Fibroblast of skin of left quadriceps (primary cell): ENCODE measurements around the gene KAT2B.

Experiments used
- DNase-seq, 2 experiments: peaks; one replicate each; pipeline ENCODE4 v3.0.0-alpha.2; 2013; ENCODE audit warnings: low read depth in 2 of 2

Gene KAT2B

GRCh38 chr3:20142517-20142916 is 102.3 kb downstream of the KAT2B start:
- DNase-seq: no peak

GRCh38 chr3:20143519-20143918 is 103.3 kb downstream of the KAT2B start:
- DNase-seq: no peak

- no peak for DNase-seq
Measured at GRCh38 chr3:20145874-20146273, 105.6 kb downstream of the KAT2B start.

- DNase-seq: no peak
Measured at GRCh38 chr3:20146301-20146700, 106.1 kb downstream of the KAT2B start.

- no peak for DNase-seq
Measured at GRCh38 chr3:20147361-20147760, 107.1 kb downstream of the KAT2B start.

DNA sequence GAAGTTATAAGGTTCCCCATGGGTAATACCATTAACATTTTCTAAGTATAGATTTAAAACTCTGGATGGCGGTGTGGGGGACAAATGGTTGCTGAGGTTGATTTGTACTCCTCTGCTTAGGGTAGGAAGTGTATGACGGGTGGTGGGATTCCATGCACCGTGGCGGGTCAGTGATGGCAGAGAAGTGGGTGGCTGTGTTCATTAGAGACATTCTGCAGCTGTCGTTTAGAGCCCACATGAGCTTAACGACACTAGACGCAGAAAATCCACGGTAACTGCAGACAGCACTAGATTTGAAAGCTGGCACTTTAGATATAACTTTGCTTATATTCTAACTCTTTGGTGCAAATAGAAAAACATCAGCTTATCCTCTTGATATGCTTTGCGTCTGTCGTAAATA is 108.2 kb downstream of the KAT2B start:
- DNase-seq: no peak

DNA sequence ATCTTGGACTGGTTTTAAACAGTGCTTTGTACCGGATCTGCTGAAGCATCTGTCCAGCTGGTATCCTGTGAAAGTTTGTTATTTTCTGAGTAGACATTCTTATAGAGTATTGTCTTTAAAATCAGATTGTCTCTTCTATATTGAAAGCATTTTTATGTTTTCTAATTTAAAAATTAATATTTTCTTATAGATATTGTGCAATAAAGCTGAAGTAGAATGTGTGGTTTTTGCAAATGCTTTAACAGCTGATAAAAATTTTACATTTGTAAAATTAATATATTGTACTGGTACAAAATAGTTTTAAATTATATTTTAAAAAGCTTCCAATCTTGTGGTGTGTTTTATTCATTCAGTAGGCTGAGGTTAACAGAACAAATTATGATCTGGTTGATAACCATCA is 113.8 kb downstream of the KAT2B start:
- no peak for DNase-seq

DNA sequence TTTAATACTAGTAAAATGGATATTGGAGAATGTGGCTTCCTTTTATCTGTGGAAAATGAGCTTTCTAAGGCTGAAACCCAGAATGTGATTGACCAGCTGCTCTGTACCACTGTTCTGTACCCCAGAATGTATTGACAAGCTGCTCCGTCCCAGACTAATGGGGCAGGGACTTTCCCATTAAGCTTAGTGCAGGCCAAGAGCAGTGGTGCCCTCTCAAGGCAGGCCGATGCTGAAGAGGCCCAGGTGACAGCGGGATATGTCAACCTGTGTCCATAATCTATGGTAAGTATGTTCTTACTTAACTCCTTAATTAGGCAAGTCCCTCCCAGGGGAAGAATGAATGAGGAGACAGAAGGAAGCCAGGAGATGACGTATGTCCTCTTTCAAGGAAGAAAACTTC is 114.7 kb downstream of the KAT2B start:
- DNase-seq: no peak

- no peak for DNase-seq
Measured at GRCh38 chr3:20160230-20160629, 120.0 kb downstream of the KAT2B start.

DNA sequence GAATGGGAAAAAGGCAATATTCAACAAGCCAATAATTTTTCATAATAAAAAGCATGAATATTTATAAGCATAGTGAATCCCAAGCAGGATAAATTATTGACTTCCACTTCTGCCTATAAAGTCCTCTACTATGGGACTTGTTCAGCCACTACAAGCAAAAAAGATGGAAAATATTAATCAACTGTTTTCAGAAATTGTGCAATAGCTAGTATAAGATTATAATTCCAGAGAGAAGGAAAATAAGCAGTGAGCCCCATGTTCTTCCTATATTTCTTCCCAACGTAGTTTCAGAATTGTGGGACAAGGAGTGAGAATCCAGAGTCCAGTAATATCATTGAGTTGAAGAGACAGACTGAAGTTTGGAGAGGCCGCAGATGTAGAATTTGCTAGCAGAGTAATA is 121.5 kb downstream of the KAT2B start:
- no peak for DNase-seq

GRCh38 chr3:20173844-20174410 is 133.7 kb downstream of the KAT2B start:
- no peak for DNase-seq

DNA sequence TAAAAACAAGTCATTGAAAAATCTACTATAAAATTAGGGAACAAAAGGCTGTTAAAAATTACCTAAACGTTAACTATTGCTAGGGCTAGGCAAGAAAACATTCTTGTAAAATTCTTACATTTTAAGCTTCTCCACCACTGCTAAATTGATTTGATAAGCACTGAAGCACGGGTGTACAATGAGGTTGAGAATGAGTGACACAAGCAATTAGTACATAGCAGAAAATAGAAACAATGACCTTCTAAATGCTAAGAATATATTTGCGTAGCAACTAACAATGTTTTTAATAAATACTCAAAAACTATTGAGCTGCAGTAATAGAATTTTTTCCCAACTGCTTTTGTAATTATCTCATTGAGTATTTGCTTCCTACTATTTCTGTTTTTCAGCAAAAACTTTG is 141.0 kb downstream of the KAT2B start:
- DNase-seq: no peak

DNA sequence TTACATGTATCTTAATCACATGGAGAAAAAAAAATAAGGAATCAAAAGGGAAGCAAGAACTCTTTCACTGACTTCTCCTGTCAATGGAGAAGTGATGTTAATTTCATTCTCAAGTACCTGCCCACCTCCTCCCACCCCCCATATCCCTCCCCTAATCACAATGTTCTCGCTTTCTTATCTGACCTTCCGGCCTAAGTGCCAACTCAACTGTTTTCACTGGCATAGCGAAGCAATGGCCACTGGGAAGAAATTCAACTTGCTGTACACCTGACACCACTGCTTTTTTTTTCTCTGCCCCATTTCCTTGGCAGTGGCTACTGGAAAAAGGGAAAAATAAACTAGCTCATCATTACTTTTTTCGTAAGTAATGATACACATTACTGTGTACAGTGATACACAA is 142.0 kb downstream of the KAT2B start:
- DNase-seq: no peak

DNA sequence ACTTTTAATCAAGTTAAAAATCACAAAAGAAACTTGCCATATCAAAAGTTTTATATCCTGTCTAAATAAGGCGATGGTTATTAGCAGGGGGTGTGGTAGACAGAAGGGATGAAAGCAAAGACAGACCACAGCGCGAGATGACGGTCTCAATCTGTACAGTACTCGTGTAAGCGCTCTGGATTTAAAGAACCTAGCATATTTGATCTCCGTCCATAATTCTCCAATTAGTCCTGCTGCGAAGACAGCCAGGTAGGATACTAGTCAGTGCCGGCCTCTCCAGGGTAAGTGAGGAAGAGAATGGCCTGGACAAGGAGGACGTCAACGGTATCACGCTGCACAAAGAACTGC is 145.1 kb downstream of the KAT2B start:
- no peak for DNase-seq

DNA sequence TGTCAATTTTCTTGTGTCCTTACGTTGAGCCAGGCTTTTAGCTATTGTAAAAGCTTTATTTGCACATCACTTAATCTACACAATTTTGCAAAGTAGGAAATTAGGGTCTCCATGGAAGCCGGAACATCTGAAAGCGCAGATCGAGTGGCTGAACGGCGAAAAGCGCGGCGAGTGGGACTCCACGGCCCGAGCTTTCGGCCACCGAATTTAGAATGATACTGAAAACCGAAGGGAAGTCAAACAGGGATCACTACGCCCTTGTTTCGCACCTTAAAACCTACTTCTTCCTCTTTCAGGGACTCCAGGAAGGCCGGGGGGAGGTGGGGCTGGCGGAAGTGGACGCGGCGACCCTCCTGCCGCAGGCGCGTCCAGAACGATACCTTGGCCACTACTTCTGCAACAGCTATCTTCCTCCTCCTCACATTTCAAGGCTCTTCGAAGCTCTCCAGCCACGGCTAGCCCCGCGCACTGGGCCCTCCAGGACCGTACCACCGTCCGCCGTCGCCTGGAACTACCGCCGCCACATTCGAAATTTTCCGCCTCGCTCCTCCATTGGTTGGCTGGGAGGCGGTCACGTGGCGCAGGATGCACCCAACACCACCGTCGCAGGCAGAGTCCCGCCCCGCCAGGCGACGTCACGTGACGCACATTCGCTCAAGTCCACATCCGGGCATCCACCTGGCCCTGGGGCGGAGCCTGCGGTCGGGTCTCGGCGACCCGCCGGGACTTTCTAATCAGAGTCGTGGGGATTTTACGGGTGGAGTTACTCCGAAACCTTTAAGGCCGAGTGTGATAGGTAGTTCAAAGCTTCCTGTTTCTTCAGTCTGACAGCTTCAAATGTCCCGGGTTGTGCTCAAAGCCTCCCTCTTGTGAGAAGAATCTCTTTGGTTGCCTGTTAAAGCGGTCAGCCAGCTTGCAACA is 145.7 kb downstream of the KAT2B start, which contains the start of gene SGO1:
Gene SGO1 (minus strand): TSS at position 528 of the 921 bp plus-strand sequence. CDS start 2,179 bp downstream, outside the sequence.
- DNase-seq: peak; percentile 94

DNA sequence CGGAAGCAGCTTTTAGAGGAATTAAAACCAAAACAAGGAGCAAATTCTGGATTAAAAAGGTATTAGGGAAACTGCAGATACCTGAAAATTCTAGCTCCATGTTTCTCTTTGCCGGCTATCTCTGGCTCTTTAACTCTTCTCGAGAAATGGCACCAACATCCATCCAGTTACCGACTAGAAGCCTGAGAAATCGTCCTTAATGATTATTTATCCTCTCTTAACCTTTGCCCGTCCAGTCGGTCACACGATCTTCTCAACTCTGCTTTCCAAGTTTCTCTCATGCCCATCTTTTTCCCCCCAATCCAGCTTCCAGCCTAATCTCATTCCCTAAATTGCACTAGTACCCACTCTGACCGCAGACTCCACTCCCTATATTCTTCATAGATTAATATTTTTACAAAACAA is 146.4 kb downstream of the KAT2B start:
- DNase-seq: no peak

DNA sequence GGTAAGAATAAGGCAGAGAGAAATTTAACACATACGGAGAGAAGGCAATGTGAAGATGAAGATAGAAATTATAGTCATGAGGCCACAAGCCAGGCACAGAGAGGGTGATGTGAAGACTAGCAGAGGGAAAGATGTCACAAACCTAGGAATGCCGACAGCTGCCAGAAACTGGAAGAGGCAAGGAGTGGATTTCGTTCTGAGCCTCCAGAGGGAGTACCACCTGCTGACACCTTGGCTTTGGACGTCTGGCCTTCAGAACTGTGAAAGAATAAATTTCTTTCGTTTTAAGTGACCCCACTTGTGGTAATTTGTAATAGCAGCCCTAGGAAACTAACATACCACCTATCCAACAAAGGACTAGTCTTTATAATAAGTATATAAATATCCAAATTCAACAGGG is 150.7 kb downstream of the KAT2B start:
- DNase-seq: no peak

- no peak for DNase-seq
Measured at GRCh38 chr3:20194793-20195460, 154.7 kb downstream of the KAT2B start.

DNA sequence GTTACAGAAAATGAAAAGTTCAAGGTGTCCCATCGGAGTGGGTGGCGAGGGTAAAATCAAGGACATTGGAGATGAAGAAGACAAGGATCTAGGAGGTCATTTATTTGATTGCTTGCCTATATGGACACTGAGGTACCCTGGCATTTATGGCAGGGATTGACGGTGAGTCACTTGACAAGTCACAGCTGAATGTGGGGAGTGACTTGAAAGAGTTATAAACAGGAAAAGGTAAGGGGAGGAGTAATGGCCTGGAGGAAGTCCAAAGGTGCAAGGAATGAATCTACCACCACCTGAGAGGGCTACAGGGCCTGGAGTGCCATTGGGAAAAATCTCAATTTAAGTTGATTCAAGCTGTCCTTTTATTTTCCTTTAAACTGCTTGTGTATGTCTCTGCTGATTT is 157.5 kb downstream of the KAT2B start:
- DNase-seq: no peak

GRCh38 chr3:20201143-20201542 is 160.9 kb downstream of the KAT2B start:
- no peak for DNase-seq
